Lower leg skin (tissue), 4 donors: ENCODE data around the gene C1QTNF7. TPM values are rescaled to one million over a fixed set of nuclear protein-coding genes. Genes with fewer than 3 reads are reported as not detected.

Experiments
- DNase-seq, 2 donors: peaks; one replicate each; pipeline ENCODE4 v3.0.0-alpha.2; 2019; ENCODE audit warnings: low spot score in 2 of 2
- H3K4me3 ChIP-seq: fragments of 200-600 bp; sonication (generic); 2 replicates; pipeline ENCODE4 v1.5.1; 2017; ENCODE audit warnings: mild to moderate bottlenecking, low read depth; ENCODE audit not compliant: poor library complexity, severe bottlenecking
- POLR2A ChIP-seq, 2 donors: fragments of 450-650 bp; IDR thresholded peaks; one replicate each; pipeline ENCODE4 v1.6.1; 2016 to 2017; ENCODE audit warnings: antibody characterized with exemption in 2 of 2, mild to moderate bottlenecking in 1 of 2, moderate library complexity in 1 of 2
- WGBS, 2 donors: methylation state at CpG; one replicate each; pipeline ENCODE4 v1.1.5; 2018; 5-methylcytosine and 5-hydroxymethylcytosine counted together
- intact Hi-C: fragments of 100-400 bp; cut with DNase I; formaldehyde crosslinking; loops from one replicate; pipeline ENCODE4 v1.15.0; 2023; ENCODE audit warnings: low total_unique reads
- total RNA-seq, 4 donors: library from RNA; depleted of rRNA; stranded (reverse); fragments of >200 nt; gene quantifications; one replicate each; pipeline ENCODE4 v1.1.0, GENCODE V29; 2016
- TF ChIP-seq, protein P1 (sequence below), 3 donors: fragments of 450-650 bp; IDR thresholded peaks; one replicate each; pipeline ENCODE4 v1.5.1; 2016; ENCODE audit warnings: antibody characterized with exemption in 3 of 3, mild to moderate bottlenecking in 3 of 3, moderate library complexity in 2 of 3

Gene C1QTNF7, protein sequence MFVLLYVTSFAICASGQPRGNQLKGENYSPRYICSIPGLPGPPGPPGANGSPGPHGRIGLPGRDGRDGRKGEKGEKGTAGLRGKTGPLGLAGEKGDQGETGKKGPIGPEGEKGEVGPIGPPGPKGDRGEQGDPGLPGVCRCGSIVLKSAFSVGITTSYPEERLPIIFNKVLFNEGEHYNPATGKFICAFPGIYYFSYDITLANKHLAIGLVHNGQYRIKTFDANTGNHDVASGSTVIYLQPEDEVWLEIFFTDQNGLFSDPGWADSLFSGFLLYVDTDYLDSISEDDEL
- total RNA-seq, result 1 to 10 TPM in 2 of 4 donors, under 1 TPM in 2; 0.80 to 9.2 (median 3.6) TPM

DNA sequence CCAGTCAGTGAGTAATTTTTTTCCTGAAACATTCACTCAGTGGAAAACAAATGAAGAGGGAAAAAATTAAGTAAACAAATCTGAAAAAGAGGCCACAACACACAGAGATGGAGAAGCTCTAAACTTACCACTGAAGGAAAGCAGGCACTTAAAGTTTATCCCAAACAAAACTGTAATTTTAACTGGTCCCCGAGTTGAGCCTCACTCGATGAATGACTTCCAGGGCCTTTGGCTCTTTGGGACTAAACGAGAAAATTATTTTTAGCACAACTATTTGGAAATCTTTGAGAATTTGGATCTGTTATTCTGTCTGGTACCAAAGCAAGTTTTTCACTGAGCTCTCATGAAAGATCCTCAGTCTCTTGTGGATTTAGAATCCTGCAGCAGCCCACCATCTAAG is at the start of gene C1QTNF7:
TSS of gene C1QTNF7 (plus strand) at position 333 of the 400 bp plus-strand sequence. CDS start 7,711 bp downstream, outside the sequence.
- WGBS, 2 donors, result 44 to 61% methylated on average over 3 of the region's 3 CpGs
- H3K4me3 ChIP-seq, result no peak within 1 kb of the TSS
- DNase-seq, result no peak
- TF ChIP-seq, protein P1, sequence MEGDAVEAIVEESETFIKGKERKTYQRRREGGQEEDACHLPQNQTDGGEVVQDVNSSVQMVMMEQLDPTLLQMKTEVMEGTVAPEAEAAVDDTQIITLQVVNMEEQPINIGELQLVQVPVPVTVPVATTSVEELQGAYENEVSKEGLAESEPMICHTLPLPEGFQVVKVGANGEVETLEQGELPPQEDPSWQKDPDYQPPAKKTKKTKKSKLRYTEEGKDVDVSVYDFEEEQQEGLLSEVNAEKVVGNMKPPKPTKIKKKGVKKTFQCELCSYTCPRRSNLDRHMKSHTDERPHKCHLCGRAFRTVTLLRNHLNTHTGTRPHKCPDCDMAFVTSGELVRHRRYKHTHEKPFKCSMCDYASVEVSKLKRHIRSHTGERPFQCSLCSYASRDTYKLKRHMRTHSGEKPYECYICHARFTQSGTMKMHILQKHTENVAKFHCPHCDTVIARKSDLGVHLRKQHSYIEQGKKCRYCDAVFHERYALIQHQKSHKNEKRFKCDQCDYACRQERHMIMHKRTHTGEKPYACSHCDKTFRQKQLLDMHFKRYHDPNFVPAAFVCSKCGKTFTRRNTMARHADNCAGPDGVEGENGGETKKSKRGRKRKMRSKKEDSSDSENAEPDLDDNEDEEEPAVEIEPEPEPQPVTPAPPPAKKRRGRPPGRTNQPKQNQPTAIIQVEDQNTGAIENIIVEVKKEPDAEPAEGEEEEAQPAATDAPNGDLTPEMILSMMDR (IDR thresholded peaks at IDR 0.05), result no peak
- TF ChIP-seq POLR2A (IDR thresholded peaks at IDR 0.05), result no peak
- intact Hi-C loops, result no loop called here

DNA sequence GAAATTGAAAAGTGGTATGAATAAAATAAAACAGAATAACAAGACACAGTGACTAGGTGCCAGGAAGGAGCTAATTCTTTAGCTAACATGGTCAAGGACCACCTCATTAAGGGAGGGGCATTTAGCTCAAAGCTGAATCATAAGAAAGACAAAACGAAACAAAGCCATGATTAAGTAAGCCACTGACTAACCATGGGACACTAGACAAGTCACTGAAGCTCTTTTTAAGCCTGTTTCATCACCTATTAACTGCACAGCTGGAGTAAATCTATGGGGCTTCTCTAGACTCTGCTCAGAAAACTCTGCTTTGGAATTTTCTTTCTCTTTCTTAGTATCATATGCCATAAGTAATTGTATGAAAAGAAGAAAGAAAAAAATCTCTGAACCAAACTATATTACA is 49.8 kb upstream of the C1QTNF7 start:
- 0% methylated on average over 1 of the region's 1 CpG for WGBS, 2 donors
- H3K4me3 ChIP-seq, result no peak overlapping the region
- TF ChIP-seq, protein P1 (IDR thresholded peaks at IDR 0.05), result no peak
- TF ChIP-seq POLR2A (IDR thresholded peaks at IDR 0.05), result no peak
- intact Hi-C loops, result no loop called here
- DNase-seq, result no peak

DNA sequence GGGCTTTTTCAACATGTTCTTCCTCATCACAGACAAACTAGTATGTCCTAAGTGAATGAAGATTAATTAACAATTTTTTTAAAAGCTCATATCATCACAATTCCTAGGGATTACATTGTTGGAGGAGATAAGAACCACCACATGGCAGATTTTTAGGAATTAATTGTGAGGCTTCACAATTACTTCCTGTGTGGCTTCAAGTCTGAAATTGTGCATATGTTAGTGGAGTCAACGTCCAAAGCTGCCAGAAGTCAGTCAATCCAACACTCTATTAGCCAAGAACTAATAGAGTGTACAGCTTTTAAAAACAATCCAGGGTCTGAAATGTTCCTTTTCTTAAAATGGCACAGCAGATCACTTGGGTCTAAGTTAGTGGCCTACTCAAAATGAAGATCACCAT is 49.3 kb upstream of the C1QTNF7 start:
- TF ChIP-seq POLR2A (IDR thresholded peaks at IDR 0.05), result no peak
- TF ChIP-seq, protein P1 (IDR thresholded peaks at IDR 0.05), result no peak
- no peak overlapping the region for H3K4me3 ChIP-seq
- no peak for DNase-seq
- intact Hi-C loops, result no loop called here
- WGBS, 2 donors, result 9 to 29% methylated on average over 1 of the region's 1 CpG

DNA sequence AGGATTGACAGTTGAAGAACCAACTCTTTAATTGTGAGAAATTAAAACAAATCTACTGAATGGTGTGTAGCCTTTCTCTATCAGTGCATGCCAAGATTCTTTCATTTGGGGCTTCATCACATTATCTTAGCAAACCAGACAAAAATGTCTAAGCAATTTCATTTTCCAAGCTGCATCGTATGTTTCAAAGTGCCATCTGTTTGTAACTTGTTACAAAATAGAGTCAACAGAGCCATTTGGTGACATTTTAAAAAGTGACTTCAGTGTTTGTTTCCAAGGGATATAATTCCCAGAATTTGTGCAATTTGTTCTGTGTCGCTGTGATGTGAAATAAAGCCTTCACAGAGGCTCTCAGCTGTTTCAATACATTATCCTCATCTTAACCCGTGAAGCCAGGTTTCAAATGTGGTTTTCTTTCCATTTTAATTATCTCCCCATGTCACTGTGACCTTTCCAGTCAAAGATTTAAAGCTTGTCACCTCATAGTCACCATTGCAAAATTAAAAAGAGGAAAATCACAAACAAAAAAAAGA is 46.0 kb upstream of the C1QTNF7 start:
- H3K4me3 ChIP-seq, result no peak overlapping the region
- TF ChIP-seq, protein P1 (IDR thresholded peaks at IDR 0.05), result no peak
- TF ChIP-seq POLR2A (IDR thresholded peaks at IDR 0.05), result no peak
- 41 to 58% methylated on average over 3 of the region's 3 CpGs for WGBS, 2 donors
- intact Hi-C loops, result no loop called here
- DNase-seq, result no peak

DNA sequence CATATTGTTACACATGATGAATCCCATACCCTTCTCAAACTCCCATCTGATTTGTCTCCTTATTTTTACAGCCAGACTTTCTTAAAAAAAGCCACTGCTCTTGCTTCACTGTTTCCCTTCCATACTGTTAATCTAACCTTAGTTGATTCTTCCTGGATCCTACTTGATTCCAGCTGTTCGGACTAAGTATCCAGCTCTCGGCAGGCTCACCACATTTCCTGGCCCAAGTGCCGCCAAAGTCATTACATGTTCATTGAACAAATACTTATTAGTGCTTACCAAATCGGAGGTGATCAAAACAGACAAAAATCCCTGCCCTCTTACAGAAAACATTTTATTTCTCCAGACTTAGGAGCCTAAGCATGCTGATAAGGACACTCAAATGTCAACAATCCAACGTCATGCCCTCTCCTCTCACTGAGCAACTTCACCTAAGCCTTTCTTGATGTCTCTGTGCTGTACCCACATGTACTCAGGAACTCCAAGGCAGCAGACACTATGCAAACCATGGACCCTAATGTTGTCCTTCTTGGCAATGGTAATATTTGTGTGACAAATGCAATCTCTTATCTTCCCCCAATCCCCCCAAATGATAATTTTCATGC is 45.1 kb upstream of the C1QTNF7 start:
- no peak overlapping the region for H3K4me3 ChIP-seq
- intact Hi-C loops, result no loop called here
- TF ChIP-seq, protein P1 (IDR thresholded peaks at IDR 0.05), result no peak
- TF ChIP-seq POLR2A (IDR thresholded peaks at IDR 0.05), result no peak
- 66 to 73% methylated on average over 5 of the region's 5 CpGs for WGBS, 2 donors
- no peak for DNase-seq
